ENCODE measurements around the gene ABCA1.
"Not testable (repeated sequence)": the region's sequence is repeated elsewhere in the genome, so short reads cannot be mapped to it uniquely, and the experiment has no call there.

The ABCA1 gene

DNA sequence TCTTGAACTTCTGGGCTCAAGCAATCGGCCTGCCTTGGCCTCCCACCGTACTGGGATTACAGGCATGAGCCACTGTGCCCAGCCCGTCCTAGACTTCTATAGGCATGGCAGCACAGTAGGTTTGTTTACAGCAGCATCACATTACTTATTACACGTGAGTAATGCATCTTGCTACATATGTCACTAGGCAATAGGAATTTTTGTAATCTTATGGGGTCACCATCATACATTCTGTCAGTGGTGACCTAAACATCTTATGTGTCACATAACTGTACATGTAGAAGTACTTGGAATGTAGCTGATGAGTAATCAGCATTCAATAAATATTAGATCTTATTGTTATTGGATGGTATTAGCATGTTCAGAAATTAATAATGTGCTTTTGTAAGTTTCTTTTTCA, 22.9 kb upstream of the ABCA1 start:
- DNase-seq (ENCODE audit: low read depth): no peak

DNA sequence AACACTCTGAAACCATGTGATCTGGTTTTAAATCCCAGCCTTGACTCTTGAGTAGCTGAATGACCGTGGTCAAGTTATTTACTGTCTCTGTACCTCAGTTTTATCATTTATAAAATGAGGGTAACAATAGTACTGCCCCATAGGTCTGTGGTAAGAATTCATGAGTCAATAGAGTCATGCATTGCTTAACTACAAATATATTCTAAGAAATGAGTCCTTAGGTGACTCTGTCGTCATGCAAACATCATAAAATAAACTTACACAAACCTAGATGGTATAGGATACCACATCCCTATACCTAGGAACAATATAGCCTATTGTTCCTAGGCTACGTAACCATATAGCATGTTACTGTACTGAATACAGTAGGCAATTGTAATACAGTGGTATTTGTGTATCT, 20.3 kb upstream of the ABCA1 start:
- DNase-seq (ENCODE audit: low read depth): no peak

DNA sequence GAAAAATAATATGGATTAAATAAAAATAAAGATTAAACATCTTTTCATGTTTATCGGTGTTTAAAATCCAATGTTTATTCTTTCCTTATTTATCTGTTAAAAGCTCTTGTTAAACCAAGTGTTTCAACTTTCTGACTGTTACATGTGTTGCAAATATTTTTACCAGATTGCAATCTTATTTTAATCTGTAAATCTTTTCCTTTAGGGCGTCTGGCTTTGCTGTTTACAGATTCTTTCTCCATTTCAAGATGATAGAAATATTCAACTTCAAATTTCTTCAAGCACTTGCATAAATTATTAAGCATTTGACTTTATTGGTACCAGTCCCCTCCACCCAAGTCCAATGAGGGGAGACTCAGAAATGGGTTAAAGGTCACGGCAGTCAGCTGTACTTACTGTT, 16.9 kb upstream of the ABCA1 start:
- no peak for DNase-seq (ENCODE audit: low read depth)

DNA sequence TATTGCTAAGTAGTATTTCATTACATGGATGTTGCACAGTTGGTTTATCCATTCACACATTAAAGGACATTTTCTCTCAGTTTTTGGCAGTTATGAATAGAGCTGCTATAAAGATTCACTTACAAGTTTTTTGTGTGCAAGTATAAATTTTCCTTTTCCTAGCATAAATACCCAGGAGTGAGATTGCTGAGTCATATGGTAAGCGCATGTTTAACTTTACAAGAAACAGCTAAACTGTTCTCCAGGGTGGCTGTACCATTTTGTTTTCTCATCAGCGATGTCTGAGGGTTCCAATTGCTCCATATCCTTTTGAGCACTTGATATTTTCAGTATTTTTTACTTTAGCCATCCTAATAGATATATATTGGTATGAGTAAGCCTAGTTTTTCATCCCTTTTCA, 16.4 kb upstream of the ABCA1 start:
- no peak for DNase-seq (ENCODE audit: low read depth)

DNA sequence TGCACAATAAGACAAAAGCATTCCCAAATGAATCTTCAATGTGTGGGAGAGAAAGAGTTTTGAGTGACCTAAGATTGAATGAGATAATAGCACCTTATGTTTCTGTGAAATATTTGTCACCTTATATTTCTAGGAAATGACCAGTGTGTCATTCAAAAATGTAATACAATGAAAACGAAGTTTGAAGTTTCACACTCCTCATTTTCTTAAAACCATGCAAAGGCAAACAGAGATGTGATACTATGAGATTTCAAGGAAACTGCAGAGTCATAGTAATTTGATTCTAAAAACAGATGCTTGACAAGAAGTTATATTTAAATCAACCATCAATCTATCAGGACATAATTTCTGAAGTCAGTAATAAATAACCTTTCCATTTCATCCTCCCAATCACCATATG, 13.6 kb upstream of the ABCA1 start:
- no peak for DNase-seq (ENCODE audit: low read depth)

DNA sequence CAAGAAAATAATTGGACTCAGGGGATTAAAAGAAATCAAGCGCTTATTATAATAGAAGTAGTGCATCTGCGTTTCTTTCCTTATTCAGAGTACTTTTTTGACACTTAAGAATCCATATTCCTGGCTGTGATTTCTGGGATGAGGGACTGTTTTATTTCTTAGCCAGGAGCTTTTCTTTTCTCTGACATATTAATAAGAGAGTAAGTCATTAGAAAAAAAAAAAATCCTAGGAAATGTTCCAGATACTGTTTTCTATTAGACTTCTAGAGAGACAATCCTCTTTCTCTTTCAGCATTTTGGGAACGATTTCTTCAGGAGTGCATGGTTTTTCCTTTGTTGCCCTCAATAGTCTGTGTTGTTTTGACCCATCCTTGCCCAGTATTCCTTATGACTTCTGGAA, 8.3 kb upstream of the ABCA1 start:
- DNase-seq (ENCODE audit: low read depth): no peak

DNA sequence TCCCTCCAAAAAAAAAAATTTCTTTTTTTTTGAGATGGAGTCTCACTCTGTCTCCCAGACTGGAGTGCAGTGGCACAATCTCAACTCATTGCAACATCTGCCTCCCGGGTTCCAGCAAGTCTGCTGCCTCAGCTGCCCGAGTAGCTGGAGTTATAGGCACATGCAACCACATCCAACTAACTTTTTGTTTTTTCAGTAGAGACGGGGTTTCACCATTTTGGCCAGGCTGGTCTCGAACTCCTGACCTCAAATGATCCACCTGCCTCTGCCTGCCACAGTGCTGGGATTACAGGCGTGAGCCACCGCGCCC, 7.5 kb upstream of the ABCA1 start:
- DNase-seq (ENCODE audit: low read depth): not testable (repeated sequence)

DNA sequence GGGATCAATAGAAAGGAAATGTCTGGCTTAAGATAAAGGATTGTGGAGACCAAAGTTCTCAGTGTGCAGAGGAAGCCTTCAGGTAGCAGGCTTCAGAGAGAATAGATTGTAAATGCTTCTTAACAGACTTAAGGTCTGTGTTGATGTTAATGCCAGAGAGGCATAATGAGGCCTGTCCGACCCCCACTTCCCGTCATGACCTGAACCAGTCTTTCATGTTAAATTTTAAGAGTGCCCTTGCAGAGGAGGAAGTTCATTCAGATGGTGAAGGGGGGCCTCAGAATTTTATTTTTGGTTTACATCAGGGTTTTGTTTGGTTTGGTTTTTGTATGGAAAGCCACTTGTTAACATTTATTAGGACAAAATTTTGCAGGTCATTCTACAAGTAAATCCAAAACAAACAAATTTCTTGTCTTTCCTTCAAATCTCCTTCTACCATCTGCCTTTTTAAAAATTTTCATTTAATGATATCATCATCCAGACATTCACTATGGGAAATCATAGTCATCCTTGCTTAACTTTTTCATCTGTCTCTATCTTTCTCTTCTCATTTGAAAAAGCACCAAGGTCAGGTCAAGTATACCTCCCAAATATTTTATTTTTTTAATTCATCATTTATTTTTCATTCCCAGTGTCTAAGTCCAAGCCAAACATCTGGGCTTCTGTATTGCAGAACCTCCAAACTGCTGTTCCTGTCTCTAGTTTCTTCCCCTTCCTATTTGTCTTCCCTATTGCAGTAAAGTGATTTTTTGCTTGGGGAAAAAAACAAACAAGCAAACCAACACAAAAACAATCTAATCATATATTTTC, 6.9 kb upstream of the ABCA1 start:
- DNase-seq (ENCODE audit: low read depth): no peak

DNA sequence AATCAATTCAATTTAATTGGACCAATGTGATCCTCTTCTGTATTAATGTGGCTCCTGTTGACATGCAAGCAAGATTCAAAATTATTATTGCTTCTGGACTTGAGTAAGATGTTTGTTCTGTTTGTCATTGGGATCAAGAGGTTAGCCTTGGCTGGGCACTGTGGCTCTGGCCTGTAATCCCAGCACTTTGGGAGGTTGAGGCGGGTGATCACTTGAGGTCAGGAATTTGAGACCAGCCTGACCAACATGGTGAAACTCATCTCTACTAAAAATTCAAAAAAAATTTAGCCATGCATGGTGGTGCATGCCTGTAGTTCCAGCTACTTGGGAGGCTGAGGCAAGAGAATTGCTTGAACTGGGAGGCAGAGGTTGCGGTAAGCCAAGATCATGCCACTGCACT, 5.1 kb upstream of the ABCA1 start:
- not testable (repeated sequence) for DNase-seq (ENCODE audit: low read depth)

DNA sequence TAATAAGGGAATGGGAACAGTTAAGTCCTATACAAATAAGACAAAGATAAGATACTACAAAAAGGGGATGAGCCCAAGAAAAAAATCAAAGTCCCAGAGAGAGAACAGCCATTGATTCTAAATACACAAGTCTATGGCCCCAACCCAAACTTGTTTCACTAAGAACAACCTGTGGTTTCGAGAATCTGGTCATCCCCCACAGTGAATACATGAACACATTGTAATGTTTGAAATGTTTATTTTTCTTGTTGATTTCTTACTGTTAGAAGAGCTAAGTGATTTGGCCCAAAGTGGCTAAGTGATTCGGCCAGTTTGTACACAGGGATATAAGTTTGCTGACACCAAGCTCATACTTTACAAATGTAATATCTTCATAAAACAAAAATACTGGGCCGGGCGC, 3.3 kb upstream of the ABCA1 start:
- no peak for DNase-seq (ENCODE audit: low read depth)

DNA sequence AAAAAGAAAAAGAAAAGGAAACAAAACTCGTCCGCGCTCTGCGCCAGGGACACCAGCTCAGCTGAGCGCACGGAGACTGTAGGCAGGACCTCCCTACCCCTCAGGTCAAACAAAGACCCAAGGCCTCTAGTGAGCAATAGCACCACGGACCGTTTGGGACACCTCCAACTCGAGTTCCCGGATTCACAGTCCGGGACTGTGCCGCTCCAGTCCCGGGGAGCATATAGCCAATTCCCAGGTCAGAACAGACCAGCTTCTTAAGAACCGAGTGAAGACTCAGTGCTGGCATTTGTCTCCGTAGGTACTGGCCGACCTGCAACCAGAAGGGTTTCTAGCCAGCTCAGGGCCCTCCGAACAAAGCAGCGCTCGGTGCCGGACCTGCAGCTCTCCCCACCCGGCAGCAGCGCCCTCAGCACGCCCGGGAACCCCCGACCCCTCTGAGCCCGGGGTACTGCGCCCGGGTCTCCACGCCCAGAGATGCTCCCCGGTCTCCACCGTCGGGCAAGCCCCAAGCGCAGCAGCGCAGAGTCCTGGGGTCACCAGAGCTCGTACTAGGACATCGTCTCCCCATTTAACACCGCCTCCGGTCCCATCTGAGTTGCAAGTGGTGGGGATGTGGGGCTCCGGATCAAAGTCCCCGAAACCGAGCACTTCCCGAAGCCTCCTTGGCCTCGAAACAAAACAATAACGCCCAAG, 591 bp downstream of the ABCA1 start:
- no peak for DNase-seq (ENCODE audit: low read depth)

DNA sequence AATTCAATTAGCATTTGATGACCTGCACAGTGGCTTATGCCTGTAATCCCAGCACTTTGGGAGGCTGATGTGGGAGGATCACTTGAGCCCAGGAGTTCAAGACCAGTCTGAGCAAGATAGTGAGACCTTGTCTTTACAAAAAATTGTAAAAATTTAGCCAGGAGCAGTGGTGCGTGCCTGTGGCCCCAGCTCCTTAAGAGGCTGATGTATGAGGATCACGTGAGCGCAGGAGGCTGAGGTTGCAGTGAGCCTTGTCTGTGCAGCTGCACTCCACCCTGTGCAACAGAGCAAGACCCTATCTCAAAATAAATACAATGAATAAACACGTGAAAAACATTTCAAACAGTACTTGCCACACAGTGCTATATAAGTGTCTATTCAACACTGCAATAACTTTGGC, 4.2 kb downstream of the ABCA1 start:
- no peak for DNase-seq (ENCODE audit: low read depth)

DNA sequence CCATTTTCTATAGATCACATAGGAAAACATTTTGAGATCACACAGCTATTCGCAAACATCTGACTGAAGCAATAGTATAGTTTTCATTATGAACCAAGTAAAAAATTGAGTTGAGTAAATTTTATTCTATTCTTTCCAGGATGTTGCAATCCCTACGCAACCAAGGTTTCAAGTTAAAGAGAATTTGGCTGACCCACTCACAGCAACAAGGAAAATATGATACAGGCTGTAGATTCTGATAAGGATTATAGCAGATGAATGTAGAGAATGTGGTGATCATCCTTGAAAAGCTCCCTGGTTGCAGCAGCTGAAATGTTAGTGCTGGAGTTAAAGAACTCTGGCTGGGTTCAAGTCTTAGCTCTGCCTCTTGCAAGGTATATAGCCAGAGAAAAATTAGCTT, 4.7 kb downstream of the ABCA1 start:
- no peak for DNase-seq (ENCODE audit: low read depth)

DNA sequence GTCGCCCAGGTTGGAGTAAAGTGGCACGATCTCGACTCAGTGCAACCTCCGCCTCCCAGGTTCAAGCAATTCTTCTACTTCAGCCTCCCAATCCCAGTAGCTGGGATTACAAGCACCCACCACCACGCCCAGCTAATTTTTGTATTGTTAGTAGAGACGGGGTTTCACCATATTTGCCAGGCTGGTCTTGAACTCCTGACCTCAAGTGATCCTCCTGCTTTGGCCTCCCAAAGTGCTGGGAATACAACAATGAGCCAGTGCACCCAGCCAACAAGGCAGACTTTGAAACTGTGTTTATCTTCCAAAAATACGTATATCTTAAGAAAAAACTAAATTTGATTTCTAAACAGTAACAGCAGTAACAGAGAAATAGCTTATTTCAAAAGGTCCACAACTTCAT, 5.2 kb downstream of the ABCA1 start:
- not testable (repeated sequence) for DNase-seq (ENCODE audit: low read depth)

DNA sequence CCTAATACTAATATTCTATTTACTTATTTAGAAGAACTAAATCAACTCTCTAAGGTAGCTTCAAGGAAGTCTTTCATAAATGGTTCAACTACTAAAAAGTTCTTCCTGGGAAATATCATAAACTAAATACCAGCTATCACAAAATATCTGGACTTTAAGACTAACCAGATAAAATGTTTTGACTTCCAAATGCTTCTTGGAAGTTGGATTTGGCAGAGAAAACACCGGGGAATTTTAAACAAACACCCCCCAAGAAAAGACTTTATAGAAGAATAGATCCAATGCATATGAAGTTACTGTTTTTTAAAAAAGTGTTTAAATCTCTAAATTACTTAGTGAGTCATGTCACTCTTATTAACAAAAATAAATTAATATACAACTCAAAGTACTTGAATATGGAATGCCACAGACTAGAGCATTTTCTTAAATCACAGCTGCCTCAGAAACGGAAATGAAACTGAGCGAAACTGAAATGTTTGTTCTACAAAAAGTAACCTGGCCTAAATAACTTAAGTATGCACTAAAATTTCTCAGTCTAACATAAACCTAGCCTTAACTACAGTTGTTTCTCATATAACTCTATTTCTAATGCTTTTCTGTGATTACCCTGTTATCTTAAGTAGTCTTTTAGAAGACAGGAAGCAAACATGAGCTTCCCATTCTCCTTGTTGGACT, 6.8 kb downstream of the ABCA1 start:
- no peak for DNase-seq (ENCODE audit: low read depth)

DNA sequence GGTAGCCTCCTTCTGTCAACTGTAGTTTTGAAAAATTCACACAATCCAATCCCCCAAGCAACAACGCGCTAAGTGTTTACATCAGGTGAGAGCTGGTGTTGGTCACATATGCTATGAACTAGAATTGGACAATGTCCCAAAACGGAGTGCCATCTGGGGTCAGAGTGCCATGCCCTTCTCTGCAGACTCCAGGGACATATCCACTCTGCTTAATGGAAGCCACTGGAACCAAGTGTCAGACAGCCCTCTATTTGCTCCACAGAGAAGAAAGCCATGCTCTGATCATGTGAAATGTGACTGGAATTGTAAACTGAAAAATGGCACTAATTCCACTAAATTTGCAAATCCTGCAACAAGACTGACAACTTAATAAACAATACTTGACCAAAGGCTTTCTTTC, 12.2 kb downstream of the ABCA1 start:
- no peak for DNase-seq (ENCODE audit: low read depth)

DNA sequence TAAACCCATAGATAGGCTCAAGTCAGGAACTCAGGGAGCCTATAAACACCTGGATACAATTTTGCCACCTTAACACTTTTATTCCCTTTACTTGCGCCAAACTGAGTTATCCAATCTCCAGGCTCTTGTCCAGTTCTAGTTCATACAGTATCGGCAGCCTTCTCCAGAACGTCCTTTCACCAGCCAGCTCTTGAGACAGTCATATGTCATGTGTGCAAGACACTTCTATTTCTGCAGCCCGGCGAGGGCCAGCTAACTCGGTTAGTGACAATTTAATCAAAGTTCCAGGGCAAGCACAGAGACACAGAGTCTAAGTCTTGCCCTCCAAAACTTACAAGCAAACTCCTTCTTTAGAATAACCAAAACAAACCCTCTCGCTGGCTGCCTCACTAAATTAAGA, 12.9 kb downstream of the ABCA1 start:
- no peak for DNase-seq (ENCODE audit: low read depth)

DNA sequence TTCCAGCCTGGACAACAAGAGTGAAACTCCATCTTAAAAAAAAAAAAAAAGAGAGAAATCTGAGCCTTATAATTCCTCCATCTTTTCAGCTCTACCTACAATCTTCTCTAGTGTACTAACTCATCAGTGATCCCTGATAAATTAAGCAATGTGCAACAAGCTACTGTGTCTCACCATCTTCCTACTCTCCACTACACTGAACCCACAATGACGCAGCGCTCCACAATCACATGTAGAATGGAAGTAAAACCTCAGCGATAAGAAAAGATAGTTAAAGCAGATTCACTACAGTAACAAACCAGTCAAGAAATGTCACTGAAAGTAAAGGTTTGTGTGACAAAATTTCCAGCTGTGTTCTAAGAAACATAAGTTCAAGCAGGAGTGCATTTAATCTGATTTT, 13.5 kb downstream of the ABCA1 start:
- DNase-seq (ENCODE audit: low read depth): no peak

DNA sequence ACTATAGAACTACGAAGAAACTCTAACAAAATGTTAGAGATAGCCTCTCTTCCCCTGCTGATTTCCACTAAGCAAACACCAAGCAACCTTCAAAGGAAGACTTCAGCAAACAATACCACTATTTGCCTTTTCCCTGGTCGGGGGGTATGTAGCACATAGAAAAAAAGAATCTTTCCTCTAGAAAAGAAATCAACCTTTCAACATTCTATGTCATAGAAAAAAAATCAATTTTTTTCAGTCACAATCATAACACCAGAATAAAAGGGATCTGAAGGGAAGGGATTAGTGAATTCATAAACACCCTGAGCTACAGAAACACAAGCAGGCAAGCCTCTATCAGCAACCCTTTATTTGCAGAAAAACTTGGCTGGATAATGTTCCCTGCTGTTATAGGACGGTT, 15.3 kb downstream of the ABCA1 start:
- DNase-seq (ENCODE audit: low read depth): no peak

DNA sequence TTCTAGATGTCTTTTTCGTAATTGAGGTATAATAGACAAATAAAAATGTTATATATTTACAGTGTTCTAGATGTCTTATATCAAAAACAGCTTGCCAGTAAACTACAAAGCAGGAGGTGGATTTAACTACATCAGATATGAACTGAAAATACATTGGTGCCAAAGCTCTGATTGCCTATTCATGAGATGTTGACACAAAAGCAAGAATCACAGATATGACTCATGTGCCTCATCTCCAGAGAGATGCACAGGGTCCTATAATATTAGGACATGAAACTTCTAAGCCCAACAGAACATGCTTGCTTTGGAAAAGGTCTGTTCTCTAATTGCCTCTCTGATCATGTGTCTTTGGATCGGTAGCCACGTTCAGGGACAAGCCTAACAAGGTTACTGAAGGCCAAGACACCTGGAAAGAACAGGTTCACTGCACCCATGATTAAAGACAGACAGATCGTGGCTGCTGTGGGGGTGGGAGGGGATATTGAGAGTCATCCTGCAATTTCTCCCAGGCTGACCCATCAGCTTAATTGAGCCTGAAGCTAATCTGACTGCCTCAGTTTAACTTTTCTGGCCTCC, 16.8 kb downstream of the ABCA1 start:
- DNase-seq (ENCODE audit: low read depth): no peak

DNA sequence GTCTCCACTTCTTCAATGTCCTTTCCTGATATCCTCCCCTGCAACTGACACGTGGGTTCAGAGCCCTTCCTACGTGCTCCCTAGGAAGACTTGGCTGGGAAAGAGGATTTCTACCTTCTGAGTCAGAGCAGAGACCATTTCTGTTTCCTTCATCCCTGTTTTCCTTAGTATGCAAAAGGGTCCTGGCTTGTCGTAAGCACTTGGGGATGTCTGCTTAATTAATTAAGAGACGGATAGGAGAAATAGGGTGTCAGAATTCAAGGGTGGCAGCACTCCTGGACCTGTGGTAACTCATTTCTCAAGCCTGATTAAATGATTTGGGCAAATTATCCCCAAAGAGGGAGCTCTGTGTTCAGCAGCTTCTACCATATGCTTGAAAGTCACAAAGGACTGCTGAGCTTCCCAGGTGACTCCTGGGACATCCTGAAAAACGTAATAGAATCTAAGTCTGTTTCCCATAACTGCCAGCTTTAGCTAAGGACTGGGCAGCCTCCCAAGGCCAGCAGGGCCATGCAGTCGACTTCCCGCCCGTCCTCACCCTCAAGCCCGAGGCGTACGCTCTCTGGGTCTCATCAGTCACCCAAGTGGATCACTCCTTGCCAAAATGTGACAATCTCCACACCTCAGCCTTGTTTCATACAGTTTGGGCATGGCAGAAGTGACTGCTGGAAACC, 20.5 kb downstream of the ABCA1 start:
- no peak for DNase-seq (ENCODE audit: low read depth)

DNA sequence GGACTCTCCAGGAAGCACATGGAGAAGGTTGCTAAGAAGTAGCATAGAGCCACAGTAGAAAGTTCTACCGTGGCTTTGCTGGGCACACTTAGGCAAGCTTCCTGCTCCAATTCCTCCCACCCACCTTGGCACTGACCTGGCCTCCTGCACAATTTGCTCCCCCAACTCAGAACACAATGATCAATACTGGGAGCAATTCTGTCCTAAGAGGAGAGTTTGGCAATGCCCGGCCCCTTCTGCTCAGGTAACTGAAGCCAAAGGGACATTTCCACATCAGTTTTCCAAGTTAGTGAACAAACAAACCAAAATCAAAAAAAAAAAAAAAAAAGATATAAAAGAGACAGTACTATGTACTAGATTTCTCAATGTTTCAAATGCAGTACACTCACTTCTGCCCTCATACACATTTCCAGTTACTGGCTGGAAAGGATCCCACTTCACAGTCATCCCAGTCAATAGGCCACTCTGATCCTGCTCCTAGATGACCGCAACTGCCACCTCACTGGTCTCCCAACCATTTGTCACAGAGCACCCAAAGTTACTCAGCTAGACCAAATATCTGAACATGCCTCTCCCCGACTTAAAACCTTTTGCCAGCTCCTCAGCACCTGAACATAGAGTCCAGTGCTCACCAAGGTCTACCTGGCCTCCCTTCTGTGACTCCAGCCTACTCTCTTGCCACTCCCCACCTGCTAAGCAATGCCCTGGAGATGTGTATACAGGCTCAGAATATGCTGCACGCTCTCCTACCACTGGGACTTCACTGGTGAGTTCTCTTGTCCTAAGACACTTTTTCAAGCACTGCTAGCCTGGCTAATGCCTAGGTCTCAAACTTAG, 21.3 kb downstream of the ABCA1 start:
- DNase-seq (ENCODE audit: low read depth): no peak
